Neural crest cell (in vitro differentiated cells): ENCODE results near the gene MPDZ. TPM values are rescaled to one million over a fixed set of nuclear protein-coding genes. Genes with fewer than 3 reads are reported as not detected.

Experiments
- DNase-seq: peaks from one replicate; pipeline ENCODE4 v3.0.0; 2021; ENCODE audit warnings: low read depth, mixed read lengths, low spot score
- H3K27ac Mint-ChIP-seq: one replicate; pipeline ENCODE4 v1.8.0; 2021; ENCODE audit warnings: mild to moderate bottlenecking, mixed read lengths; ENCODE audit not compliant: unreplicated experiment
- H3K27me3 Mint-ChIP-seq: 2 replicates; pipeline ENCODE4 v1.8.0; 2021; ENCODE audit warnings: low read depth, mild to moderate bottlenecking, mixed read lengths
- H3K36me3 Mint-ChIP-seq: 2 replicates; pipeline ENCODE4 v1.8.0; 2021; ENCODE audit warnings: low read depth, mild to moderate bottlenecking, mixed read lengths
- H3K4me1 Mint-ChIP-seq: 2 replicates; pipeline ENCODE4 v1.8.0; 2021; ENCODE audit warnings: mixed read lengths
- H3K4me3 Mint-ChIP-seq: one replicate; pipeline ENCODE4 v1.8.0; 2021; ENCODE audit warnings: mild to moderate bottlenecking, mixed read lengths
- H3K9me3 Mint-ChIP-seq: 2 replicates; pipeline ENCODE4 v1.8.0; 2021; ENCODE audit warnings: mixed read lengths
- CTCF ChIP-seq: fragments of 200-600 bp; sonication (generic); conservative IDR thresholded peaks from 2 replicates; pipeline ENCODE4 v1.5.0; 2021; ENCODE audit warnings: antibody characterized with exemption, mild to moderate bottlenecking
- total RNA-seq: library from RNA; stranded (reverse); gene quantifications from 2 replicates; pipeline ENCODE4 v1.2.1, GENCODE V29; 2021

MPDZ gene
- total RNA-seq, 1 donor from 2014 or later = 69.4 TPM

GRCh38 chr9:13116292-13116691 is 163.2 kb downstream of the MPDZ start:
- Mint-ChIP-seq H3K27ac (no peak overlapping the region), H3K4me3 (no peak overlapping the region), H3K9me3 (no peaks in the 10 kb centered on the region), H3K27me3 (no peaks in the 10 kb centered on the region), H3K4me1 (peaks cover 4% of the 10 kb centered on the region), H3K36me3 (peaks cover 18% of the 10 kb centered on the region)
- no peak for TF ChIP-seq CTCF
- DNase-seq = no peak

- Mint-ChIP-seq H3K9me3 (no peaks in the 10 kb centered on the region), H3K4me1 (no peaks in the 10 kb centered on the region), H3K27ac (no peak overlapping the region), H3K36me3 (peaks cover 12% of the 10 kb centered on the region), H3K4me3 (no peak overlapping the region), H3K27me3 (no peaks in the 10 kb centered on the region)
- TF ChIP-seq CTCF = no peak
- no peak for DNase-seq
Measured at GRCh38 chr9:13113751-13114150, 165.7 kb downstream of the MPDZ start.

- Mint-ChIP-seq H3K27ac (no peak overlapping the region), H3K27me3 (no peaks in the 10 kb centered on the region)
Measured at GRCh38 chr9:13113216-13113615, 166.3 kb downstream of the MPDZ start.

GRCh38 chr9:13111778-13112177 is 167.7 kb downstream of the MPDZ start:
- Mint-ChIP-seq H3K4me1 (no peaks in the 10 kb centered on the region), H3K9me3 (no peaks in the 10 kb centered on the region), H3K4me3 (no peak overlapping the region), H3K36me3 (peaks cover 16% of the 10 kb centered on the region), H3K27me3 (no peaks in the 10 kb centered on the region), H3K27ac (no peak overlapping the region)
- TF ChIP-seq CTCF = no peak
- no peak for DNase-seq

More at GRCh38 chr9:13113216-13113615, 166.3 kb downstream of the MPDZ start:
- Mint-ChIP-seq H3K4me3 (no peak overlapping the region), H3K9me3 (no peaks in the 10 kb centered on the region), H3K4me1 (no peaks in the 10 kb centered on the region), H3K36me3 (peaks cover 12% of the 10 kb centered on the region)
- TF ChIP-seq CTCF = no peak
- DNase-seq = no peak

- H3K9me3 Mint-ChIP-seq = no peaks in the 10 kb centered on the region
- no peak overlapping the region for H3K4me3 Mint-ChIP-seq
- no peak for DNase-seq
- peaks cover 18% of the 10 kb centered on the region for H3K36me3 Mint-ChIP-seq
- no peaks in the 10 kb centered on the region for H3K4me1 Mint-ChIP-seq
- H3K27me3 Mint-ChIP-seq = no peaks in the 10 kb centered on the region
- no peak for TF ChIP-seq CTCF
- H3K27ac Mint-ChIP-seq = no peak overlapping the region
Measured at GRCh38 chr9:13110766-13111417, 168.6 kb downstream of the MPDZ start.
